ENCODE measurements around the gene STXBP3.
"Not testable (repeated sequence)": the region's sequence is repeated elsewhere in the genome, so short reads cannot be mapped to it uniquely, and the experiment has no call there.

Gene STXBP3

GRCh38 chr1:108780937-108781574 lies 34.6 kb downstream of the STXBP3 start:
- H3K9ac ChIP-seq, result no peak overlapping the region
- H3K4me3 ChIP-seq, result no peak overlapping the region
- H3K27me3 ChIP-seq, result no peaks in the 10 kb centered on the region
- TF ChIP-seq Cebpa-rat (IDR thresholded peaks at IDR 0.05), result no peak
- H3K4me1 ChIP-seq, result no peaks in the 10 kb centered on the region
- peaks cover 77 to 98% (median 91%) of the 10 kb centered on the region in 11 experiments for H3K36me3 ChIP-seq
- H4K20me1 ChIP-seq, result no peaks in the 10 kb centered on the region
- no peak overlapping the region for H3K4me2 ChIP-seq
- H3K9me3 ChIP-seq (replicated peaks in 1 of 11), result peaks cover 32 to 41% (median 35%) of the 10 kb centered on the region in 11 experiments
- no peak overlapping the region for H3K27ac ChIP-seq

- H3K4me1 ChIP-seq, H3K9ac ChIP-seq, H3K4me3 ChIP-seq, H3K27ac ChIP-seq, H3K27me3 ChIP-seq, H4K20me1 ChIP-seq, H3K4me2 ChIP-seq: not testable (repeated sequence)
- H3K36me3 ChIP-seq, result peaks cover 78 to 98% (median 91%) of the 10 kb centered on the region in 11 experiments
- peaks cover 37 to 45% (median 40%) of the 10 kb centered on the region in 11 experiments for H3K9me3 ChIP-seq (replicated peaks in 1 of 11)
Measured at GRCh38 chr1:108781575-108781944, 35.1 kb downstream of the STXBP3 start.

GRCh38 chr1:108785264-108785663 lies 38.8 kb downstream of the STXBP3 start:
- Histone ChIP-seq H3K27ac (no peak overlapping the region), H3K27me3 (no peaks in the 10 kb centered on the region), H3K9me3 (replicated peaks in 1 of 11) (peaks cover 38 to 52% (median 41%) of the 10 kb centered on the region in 11 experiments), H4K20me1 (no peaks in the 10 kb centered on the region), H3K4me1 (no peaks in the 10 kb centered on the region), H3K4me3 (peak overlapping the region in 5 of 10 experiments; percentile 12 to 41 (median 18); a peak in 3 of 20 replicates), H3K4me2 (no peak overlapping the region), H3K9ac (no peak overlapping the region), H3K36me3 (peaks cover 69 to 100% (median 88%) of the 10 kb centered on the region in 11 experiments)
- no peak for TF ChIP-seq Cebpa-rat (IDR thresholded peaks at IDR 0.05)

- H3K36me3 ChIP-seq, result peaks cover 63 to 98% (median 88%) of the 10 kb centered on the region in 11 experiments
- no peak overlapping the region for H3K4me2 ChIP-seq
- H3K4me1 ChIP-seq, result no peaks in the 10 kb centered on the region
- no peaks in the 10 kb centered on the region for H4K20me1 ChIP-seq
- TF ChIP-seq Cebpa-rat (IDR thresholded peaks at IDR 0.05), result no peak
- H3K4me3 ChIP-seq, result peak overlapping the region in 2 of 10 experiments; percentile 16 to 18; a peak in 2 of 20 replicates
- no peak overlapping the region for H3K27ac ChIP-seq
- H3K9me3 ChIP-seq (replicated peaks in 1 of 11), result peaks cover 39 to 57% (median 43%) of the 10 kb centered on the region in 11 experiments
- H3K9ac ChIP-seq, result no peak overlapping the region
- H3K27me3 ChIP-seq, result no peaks in the 10 kb centered on the region
Measured at GRCh38 chr1:108785880-108786279, 39.4 kb downstream of the STXBP3 start.

- Histone ChIP-seq H3K36me3 (peaks cover 61 to 98% (median 87%) of the 10 kb centered on the region in 11 experiments), H3K4me3 (peak overlapping the region in 1 of 10 experiments; percentile 12; a peak in 1 of 20 replicates), H3K27me3 (no peaks in the 10 kb centered on the region), H3K4me1 (no peaks in the 10 kb centered on the region), H3K27ac (no peak overlapping the region), H4K20me1 (no peaks in the 10 kb centered on the region), H3K4me2 (no peak overlapping the region), H3K9ac (no peak overlapping the region), H3K9me3 (replicated peaks in 1 of 11) (peaks cover 23 to 34% (median 25%) of the 10 kb centered on the region in 11 experiments)
- no peak for TF ChIP-seq Cebpa-rat (IDR thresholded peaks at IDR 0.05)
Measured at GRCh38 chr1:108791790-108792189, 45.3 kb downstream of the STXBP3 start.

GRCh38 chr1:108792420-108792819 lies 45.9 kb downstream of the STXBP3 start:
- no peaks in the 10 kb centered on the region for H3K4me1 ChIP-seq
- no peaks in the 10 kb centered on the region for H3K27me3 ChIP-seq
- no peak overlapping the region for H3K4me3 ChIP-seq
- H3K9ac ChIP-seq, result no peak overlapping the region
- H3K9me3 ChIP-seq (replicated peaks in 1 of 11), result peaks cover 23 to 34% (median 25%) of the 10 kb centered on the region in 11 experiments
- H3K36me3 ChIP-seq, result peaks cover 66 to 98% (median 89%) of the 10 kb centered on the region in 11 experiments
- no peak overlapping the region for H3K27ac ChIP-seq
- 0 out of 22 replicates have a peak, but pooled peaks cover 0 to 2% (median 0%) of the 10 kb centered on the region in 11 experiments for H4K20me1 ChIP-seq
- no peak for TF ChIP-seq Cebpa-rat (IDR thresholded peaks at IDR 0.05)
- H3K4me2 ChIP-seq, result no peak overlapping the region

GRCh38 chr1:108799001-108799400 lies 52.5 kb downstream of the STXBP3 start:
- H3K4me1 ChIP-seq, result no peaks in the 10 kb centered on the region
- TF ChIP-seq Cebpa-rat (IDR thresholded peaks at IDR 0.05), result no peak
- no peak overlapping the region for H3K4me3 ChIP-seq
- peaks cover 64 to 100% (median 91%) of the 10 kb centered on the region in 11 experiments for H3K36me3 ChIP-seq
- no peaks in the 10 kb centered on the region for H3K9me3 ChIP-seq (replicated peaks in 1 of 11)
- no peak overlapping the region for H3K4me2 ChIP-seq
- no peak overlapping the region for H3K27ac ChIP-seq
- 0 out of 22 replicates have a peak, but pooled peaks cover 0 to 2% (median 0%) of the 10 kb centered on the region in 11 experiments for H4K20me1 ChIP-seq
- H3K9ac ChIP-seq, result no peak overlapping the region
- no peaks in the 10 kb centered on the region for H3K27me3 ChIP-seq

- no peak overlapping the region for H3K9ac ChIP-seq
- no peaks in the 10 kb centered on the region for H3K9me3 ChIP-seq (replicated peaks in 1 of 11)
- H3K36me3 ChIP-seq, result peaks cover 61 to 100% (median 88%) of the 10 kb centered on the region in 11 experiments
- H3K4me2 ChIP-seq, result no peak overlapping the region
- no peak for TF ChIP-seq Cebpa-rat (IDR thresholded peaks at IDR 0.05)
- H3K4me1 ChIP-seq, result no peaks in the 10 kb centered on the region
- no peak overlapping the region for H3K27ac ChIP-seq
- 0 out of 22 replicates have a peak, but pooled peaks cover 0 to 2% (median 0%) of the 10 kb centered on the region in 11 experiments for H4K20me1 ChIP-seq
- no peak overlapping the region for H3K4me3 ChIP-seq
- no peaks in the 10 kb centered on the region for H3K27me3 ChIP-seq
Measured at GRCh38 chr1:108801101-108801500, 54.6 kb downstream of the STXBP3 start.

- H3K27ac ChIP-seq, result no peak overlapping the region
- H3K9me3 ChIP-seq (replicated peaks in 1 of 11), result no peaks in the 10 kb centered on the region
- H4K20me1 ChIP-seq, result no peaks in the 10 kb centered on the region
- H3K4me1 ChIP-seq, result no peaks in the 10 kb centered on the region
- no peak for TF ChIP-seq Cebpa-rat (IDR thresholded peaks at IDR 0.05)
- no peak overlapping the region for H3K4me2 ChIP-seq
- no peak overlapping the region for H3K4me3 ChIP-seq
- H3K27me3 ChIP-seq, result no peaks in the 10 kb centered on the region
- H3K9ac ChIP-seq, result no peak overlapping the region
- H3K36me3 ChIP-seq, result peaks cover 63 to 100% (median 89%) of the 10 kb centered on the region in 11 experiments
Measured at GRCh38 chr1:108803548-108803947, 57.1 kb downstream of the STXBP3 start.

- H3K4me2 ChIP-seq, result no peak overlapping the region
- H4K20me1 ChIP-seq, result no peaks in the 10 kb centered on the region
- H3K27me3 ChIP-seq, result no peaks in the 10 kb centered on the region
- no peaks in the 10 kb centered on the region for H3K9me3 ChIP-seq (replicated peaks in 1 of 11)
- H3K27ac ChIP-seq, result no peak overlapping the region
- peaks cover 46 to 86% (median 75%) of the 10 kb centered on the region in 11 experiments for H3K36me3 ChIP-seq
- H3K4me3 ChIP-seq, result no peak overlapping the region
- no peak for TF ChIP-seq Cebpa-rat (IDR thresholded peaks at IDR 0.05)
- H3K9ac ChIP-seq, result no peak overlapping the region
- no peaks in the 10 kb centered on the region for H3K4me1 ChIP-seq
Measured at GRCh38 chr1:108808438-108808837, 62.0 kb downstream of the STXBP3 start.
